IMR-90 (cell line): ENCODE results near the gene PHLDB1. TPM values are rescaled to one million over a fixed set of nuclear protein-coding genes. Genes with fewer than 3 reads are reported as not detected.
A peak's percentile ranks its signal among the peaks of the same experiment; 100 is the strongest.

ENCODE experiments used
- ATAC-seq: fragments of 200-7000 bp; cut with Tn5 transposase; 2 replicates; pipeline ENCODE4 v1.9.1; 2020; ENCODE audit warnings: low read depth, mild to moderate bottlenecking, moderate library complexity
- BruUV-seq: library from RNA; stranded (reverse); fragments of 400-500 nt; replicated peaks from 2 replicates; lab custom pipeline; 2021; lab: Mats Ljungman, UMichigan
- CTCF ChIA-PET: fragments of 300-600 bp; formaldehyde crosslinking; extraction: SDS; loops from one replicate; lab custom pipeline; 2021; ENCODE audit warnings: antibody characterized with exemption; lab: Yijun Ruan, JAX
- POLR2A ChIA-PET: fragments of 300-600 bp; sonication (Branson Sonifier 250); formaldehyde crosslinking; loops from one replicate; lab custom pipeline; 2022; ENCODE audit warnings: antibody characterized with exemption; ENCODE audit not compliant: unreplicated experiment; lab: Charles Lee
- DNase-seq: peaks from one replicate; pipeline ENCODE4 v3.0.0; 2013
- H2AFZ ChIP-seq: replicated peaks from 2 replicates; pipeline ENCODE3; 2013; ENCODE audit warnings: low read length, mild to moderate bottlenecking; ENCODE audit not compliant: poor library complexity
- H2AK5ac ChIP-seq: 2 replicates; pipeline ENCODE4 v1.6.1; 2013; ENCODE audit warnings: low read depth, low read length, inconsistent platforms
- H2AK9ac ChIP-seq: replicated peaks from 2 replicates; pipeline ENCODE3; 2013; ENCODE audit warnings: mild to moderate bottlenecking, low read depth, low read length, moderate library complexity; ENCODE audit not compliant: poor library complexity
- H2BK120ac ChIP-seq: 2 replicates; pipeline ENCODE4 v1.6.1; 2013; ENCODE audit warnings: low read depth, low read length, inconsistent platforms
- H2BK15ac ChIP-seq: 3 replicates; pipeline ENCODE4 v1.6.1; 2013; ENCODE audit warnings: low read depth, low read length, inconsistent platforms
- H2BK20ac ChIP-seq: 2 replicates; pipeline ENCODE4 v1.6.1; 2013; ENCODE audit warnings: low read depth, mild to moderate bottlenecking, inconsistent platforms, low read length, moderate library complexity
- H2BK5ac ChIP-seq: 2 replicates; pipeline ENCODE4 v1.6.1; 2013; ENCODE audit warnings: mild to moderate bottlenecking, low read depth, low read length, inconsistent platforms; ENCODE audit not compliant: poor library complexity, severe bottlenecking
- H3K14ac ChIP-seq: replicated peaks from 2 replicates; pipeline ENCODE4 v1.6.1; 2013; ENCODE audit warnings: low read depth, low read length, inconsistent platforms
- H3K18ac ChIP-seq: 2 replicates; pipeline ENCODE4 v1.6.1; 2013; ENCODE audit warnings: low read depth, low read length, control low read depth
- H3K23ac ChIP-seq: 2 replicates; pipeline ENCODE4 v1.6.1; 2013; ENCODE audit warnings: low read depth, low read length, inconsistent platforms
- H3K27ac ChIP-seq: 2 replicates; pipeline ENCODE4 v1.5.1; 2013; ENCODE audit warnings: mild to moderate bottlenecking, control low read depth, low read length; ENCODE audit not compliant: insufficient read depth
- H3K27me3 ChIP-seq: 2 replicates; pipeline ENCODE4 v1.6.1; 2013; ENCODE audit warnings: low read length; ENCODE audit not compliant: control insufficient read depth, insufficient read depth
- H3K36me3 ChIP-seq: 2 replicates; pipeline ENCODE4 v1.6.1; 2013; ENCODE audit warnings: low read length, mixed read lengths; ENCODE audit not compliant: control insufficient read depth, insufficient read depth
- H3K4ac ChIP-seq: 2 replicates; pipeline ENCODE4 v1.6.1; 2013; ENCODE audit warnings: low read depth, low read length, inconsistent platforms
- H3K4me1 ChIP-seq: 2 replicates; pipeline ENCODE4 v1.6.1; 2013; ENCODE audit warnings: low read length, mixed read lengths; ENCODE audit not compliant: control insufficient read depth, insufficient read depth
- H3K4me2 ChIP-seq: 2 replicates; pipeline ENCODE4 v1.6.1; 2013; ENCODE audit warnings: low read depth, mild to moderate bottlenecking, control low read depth, low read length, moderate library complexity
- H3K4me3 ChIP-seq: 2 replicates; pipeline ENCODE4 v1.5.1; 2013; ENCODE audit warnings: low read depth, mild to moderate bottlenecking, control low read depth, low read length, moderate library complexity; ENCODE audit not compliant: insufficient read depth
- H3K56ac ChIP-seq: 2 replicates; pipeline ENCODE4 v1.6.1; 2013; ENCODE audit warnings: low read length, inconsistent platforms; ENCODE audit not compliant: insufficient read depth; ENCODE audit errors: extremely low read depth
- H3K79me1 ChIP-seq, 2 experiments: 2 replicates each; pipeline ENCODE4 v1.6.1; 2013; ENCODE audit warnings: low read length in 2 of 2, inconsistent platforms in 1 of 2, low read depth in 1 of 2
- H3K9ac ChIP-seq: 2 replicates; pipeline ENCODE4 v1.6.1; 2013; ENCODE audit warnings: low read depth, low read length, control low read depth
- H3K9me1 ChIP-seq: 2 replicates; pipeline ENCODE4 v1.6.1; 2013; ENCODE audit warnings: low read length, inconsistent platforms; ENCODE audit not compliant: insufficient read depth
- H3K9me3 ChIP-seq: 2 replicates; pipeline ENCODE4 v1.6.1; 2013; ENCODE audit warnings: low read length; ENCODE audit not compliant: control insufficient read depth, insufficient read depth
- H4K20me1 ChIP-seq: 2 replicates; pipeline ENCODE4 v1.6.1; 2013; ENCODE audit warnings: low read length, inconsistent platforms; ENCODE audit not compliant: insufficient read depth
- H4K5ac ChIP-seq: 2 replicates; pipeline ENCODE4 v1.6.1; 2013; ENCODE audit warnings: mild to moderate bottlenecking, low read depth, low read length, control low read depth
- H4K8ac ChIP-seq, 2 experiments: 2 replicates each; pipeline ENCODE4 v1.6.1; 2013; ENCODE audit warnings: low read depth in 2 of 2, low read length in 2 of 2, control low read depth in 1 of 2, inconsistent platforms in 1 of 2
- H4K91ac ChIP-seq: 2 replicates; pipeline ENCODE4 v1.6.1; 2013; ENCODE audit warnings: low read depth, low read length, inconsistent platforms; ENCODE audit not compliant: insufficient read depth
- MAZ ChIP-seq: IDR thresholded peaks from 2 replicates; pipeline ENCODE4 v1.6.1; 2012; ENCODE audit warnings: low read depth, mild to moderate bottlenecking, low read length, improper control_type of control experiment, moderate library complexity, borderline replicate concordance
- NFE2L2 ChIP-seq: fragments of 150-350 bp; IDR thresholded peaks from 2 replicates; pipeline ENCODE4 v1.6.1; 2016; ENCODE audit warnings: low read depth, mild to moderate bottlenecking, low read length
- RFX5 ChIP-seq: IDR thresholded peaks from 2 replicates; pipeline ENCODE4 v1.8.0; 2012; ENCODE audit warnings: low read depth, mild to moderate bottlenecking, low read length, moderate library complexity
- WGBS, 2 experiments: methylation state at CpG; one replicate each; pipeline versions ENCODE4 v1.1.5 to v1.1.7; 2013; ENCODE audit warnings: missing lambda C conversion rate in 2 of 2; ENCODE audit not compliant: insufficient read length in 1 of 2; ENCODE audit errors: extremely low coverage in 2 of 2; 5-methylcytosine and 5-hydroxymethylcytosine counted together
- dilution Hi-C: fragments of 300-500 bp; cut with HindIII; formaldehyde crosslinking; loops from one replicate; pipeline ENCODE4 v1.14.3; 2018; ENCODE audit warnings: low sequenced_read_pairs; ENCODE audit not compliant: unreplicated experiment
- in situ Hi-C: fragments of 300-500 bp; cut with MboI; formaldehyde crosslinking; loops from 3 replicates; pipeline ENCODE4 v1.14.3; 2019; ENCODE audit warnings: low sequenced_read_pairs, inconsistent platforms, mixed read lengths
- intact Hi-C: fragments of 100-400 bp; cut with micrococcal nuclease; formaldehyde crosslinking; loops from 2 replicates; pipeline ENCODE4 v1.10.0; 2022
- polyA plus RNA-seq, 3 experiments: library from polyadenylated mRNA; depleted of rRNA; stranded (reverse); fragments of >200 nt; gene quantifications; 2 replicates each; pipeline ENCODE4 v1.2.3, GENCODE V29; 2012; ENCODE audit warnings: low replicate concordance in 1 of 3
- total RNA-seq: library from RNA; depleted of rRNA; stranded (reverse); fragments of >200 nt; gene quantifications from 2 replicates; pipeline ENCODE4 v1.2.3, GENCODE V29; 2012
- TF ChIP-seq, protein P1 (sequence below): fragments of 150-350 bp; IDR thresholded peaks from 2 replicates; pipeline ENCODE4 v1.6.1; 2017; ENCODE audit warnings: mild to moderate bottlenecking, antibody characterized with exemption, low read length, low read depth

PHLDB1 gene
- total and polyA plus RNA-seq, 2 of the 4 experiments (the other 2 are of a cell fraction), result 40.0 to 90.4 TPM

- peak overlapping the region; percentile 42 for H3K27ac ChIP-seq
- H2AK9ac ChIP-seq, result peak overlapping the region; percentile 66
- H2BK120ac ChIP-seq, result peak overlapping the region; percentile 62
- WGBS, 2 experiments, result 100% methylated on average over 2 of the region's 6 CpGs; no CpG with 5 or more reads in 1 of the 2 experiments
- no peak overlapping the region for H3K18ac ChIP-seq
- H3K9me3 ChIP-seq, result no peaks in the 10 kb centered on the region
- H2BK15ac ChIP-seq, result peak overlapping the region; percentile 48; the same call in 2 of the 3 replicates
- peak overlapping the region; percentile 79 for H2BK20ac ChIP-seq
- BruUV-seq, result no TSS peak
- H4K91ac ChIP-seq, result peak overlapping the region; percentile 82
- TF ChIP-seq NFE2L2 (no peak), RFX5 (no peak), MAZ (no peak)
- TF ChIP-seq, protein P1, sequence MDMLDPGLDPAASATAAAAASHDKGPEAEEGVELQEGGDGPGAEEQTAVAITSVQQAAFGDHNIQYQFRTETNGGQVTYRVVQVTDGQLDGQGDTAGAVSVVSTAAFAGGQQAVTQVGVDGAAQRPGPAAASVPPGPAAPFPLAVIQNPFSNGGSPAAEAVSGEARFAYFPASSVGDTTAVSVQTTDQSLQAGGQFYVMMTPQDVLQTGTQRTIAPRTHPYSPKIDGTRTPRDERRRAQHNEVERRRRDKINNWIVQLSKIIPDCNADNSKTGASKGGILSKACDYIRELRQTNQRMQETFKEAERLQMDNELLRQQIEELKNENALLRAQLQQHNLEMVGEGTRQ, result no peak
- no peak overlapping the region for H3K4me2 ChIP-seq
- no peak overlapping the region for H3K56ac ChIP-seq
- dilution Hi-C loops (no loop called here), in situ Hi-C loops (no loop called here), intact Hi-C loops (no loop called here)
- peak overlapping the region; percentile 84 for H3K4ac ChIP-seq
- peak overlapping the region; percentile 51 for H2BK5ac ChIP-seq
- H3K9ac ChIP-seq, result peak overlapping the region; percentile 18; the same call in 1 of the 2 replicates
- H3K4me3 ChIP-seq, result no peak overlapping the region
- ChIA-PET POLR2A (no interaction called here), CTCF (no interaction called here)
- H3K4me1 ChIP-seq, result peaks cover 35% of the 10 kb centered on the region
- peak overlapping the region; percentile 78 for H2AK5ac ChIP-seq
- no peak for ATAC-seq
- peaks cover 17% of the 10 kb centered on the region for H4K20me1 ChIP-seq
- H3K23ac ChIP-seq, result peak overlapping the region; percentile 63
- peaks cover 39% of the 10 kb centered on the region for H3K36me3 ChIP-seq
- H4K5ac ChIP-seq, result no peak overlapping the region
- peaks cover 26 to 61% of the 10 kb centered on the region in 2 experiments; a peak in 3 of 4 replicates for H3K79me1 ChIP-seq
- H2AFZ ChIP-seq, result peak overlapping the region; percentile 25
- H3K14ac ChIP-seq, result peak overlapping the region; percentile 64
- H4K8ac ChIP-seq, result peak overlapping the region in 1 of 2 experiments; percentile 14; a peak in 2 of 4 replicates
- peaks cover 41% of the 10 kb centered on the region for H3K9me1 ChIP-seq
- no peak for DNase-seq
- no peaks in the 10 kb centered on the region for H3K27me3 ChIP-seq
These were observed 8.0 kb downstream of the PHLDB1 start for GRCh38 chr11:118615282-118615975.
